ENCODE measurements around the gene PARP8.

PARP8 gene

DNA sequence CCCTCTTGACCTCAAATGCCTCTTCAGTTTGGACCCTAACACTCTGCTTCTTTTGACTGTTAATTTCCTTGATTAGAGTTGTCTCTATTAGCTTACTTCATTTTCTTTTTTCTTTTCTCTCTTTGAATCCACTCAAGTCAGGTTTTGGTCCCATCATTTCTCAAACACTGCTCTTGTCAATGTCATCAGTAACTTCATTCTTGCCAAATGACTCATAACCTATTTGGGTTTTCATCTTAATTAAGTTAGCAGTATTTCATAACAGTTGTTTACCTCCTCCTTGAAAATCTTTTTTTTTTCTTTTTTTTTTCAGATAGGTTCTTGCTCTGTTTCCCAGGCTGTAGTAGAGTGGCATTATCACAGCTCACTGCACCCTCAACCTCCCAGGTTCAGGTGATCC, 119.6 kb downstream of the PARP8 start:
- no peak overlapping the region for H3K4me2 ChIP-seq (ENCODE audit: low read length)
- H3K9me2 ChIP-seq (ENCODE audit: low read depth, low read length): no peaks in the 10 kb centered on the region
- no peak overlapping the region for H3K27ac ChIP-seq (ENCODE audit: low read depth, low read length, poor library complexity, severe bottlenecking)
- H3K36me3 ChIP-seq (ENCODE audit: insufficient read depth, low read length): peaks cover 73% of the 10 kb centered on the region
- H3K4me3 ChIP-seq (ENCODE audit: low read depth, low read length, poor library complexity, severe bottlenecking): no peak overlapping the region
- no peak overlapping the region for H2AFZ ChIP-seq (ENCODE audit: low read length)
- no peaks in the 10 kb centered on the region for H3F3A ChIP-seq (ENCODE audit: insufficient read depth, low read length)
- no peaks in the 10 kb centered on the region for H3K79me2 ChIP-seq (ENCODE audit: insufficient read depth, low read length)
- no peaks in the 10 kb centered on the region for H4K20me1 ChIP-seq (ENCODE audit: insufficient read depth, low read length)
- H3K9ac ChIP-seq (ENCODE audit: low read length): no peak overlapping the region
- H3K9me3 ChIP-seq (ENCODE audit: low read length): no peaks in the 10 kb centered on the region
- no peaks in the 10 kb centered on the region for H3K4me1 ChIP-seq (ENCODE audit: insufficient read depth, low read length, severe bottlenecking)
- TF ChIP-seq EZH2 (IDR thresholded peaks at IDR 0.05; ENCODE audit: borderline replicate concordance, low read length): no peak
- TF ChIP-seq, protein P1, sequence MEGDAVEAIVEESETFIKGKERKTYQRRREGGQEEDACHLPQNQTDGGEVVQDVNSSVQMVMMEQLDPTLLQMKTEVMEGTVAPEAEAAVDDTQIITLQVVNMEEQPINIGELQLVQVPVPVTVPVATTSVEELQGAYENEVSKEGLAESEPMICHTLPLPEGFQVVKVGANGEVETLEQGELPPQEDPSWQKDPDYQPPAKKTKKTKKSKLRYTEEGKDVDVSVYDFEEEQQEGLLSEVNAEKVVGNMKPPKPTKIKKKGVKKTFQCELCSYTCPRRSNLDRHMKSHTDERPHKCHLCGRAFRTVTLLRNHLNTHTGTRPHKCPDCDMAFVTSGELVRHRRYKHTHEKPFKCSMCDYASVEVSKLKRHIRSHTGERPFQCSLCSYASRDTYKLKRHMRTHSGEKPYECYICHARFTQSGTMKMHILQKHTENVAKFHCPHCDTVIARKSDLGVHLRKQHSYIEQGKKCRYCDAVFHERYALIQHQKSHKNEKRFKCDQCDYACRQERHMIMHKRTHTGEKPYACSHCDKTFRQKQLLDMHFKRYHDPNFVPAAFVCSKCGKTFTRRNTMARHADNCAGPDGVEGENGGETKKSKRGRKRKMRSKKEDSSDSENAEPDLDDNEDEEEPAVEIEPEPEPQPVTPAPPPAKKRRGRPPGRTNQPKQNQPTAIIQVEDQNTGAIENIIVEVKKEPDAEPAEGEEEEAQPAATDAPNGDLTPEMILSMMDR (IDR thresholded peaks at IDR 0.05; ENCODE audit: low read length): no peak
- no peaks in the 10 kb centered on the region for H3K27me3 ChIP-seq (ENCODE audit: insufficient read depth, low read length)

DNA sequence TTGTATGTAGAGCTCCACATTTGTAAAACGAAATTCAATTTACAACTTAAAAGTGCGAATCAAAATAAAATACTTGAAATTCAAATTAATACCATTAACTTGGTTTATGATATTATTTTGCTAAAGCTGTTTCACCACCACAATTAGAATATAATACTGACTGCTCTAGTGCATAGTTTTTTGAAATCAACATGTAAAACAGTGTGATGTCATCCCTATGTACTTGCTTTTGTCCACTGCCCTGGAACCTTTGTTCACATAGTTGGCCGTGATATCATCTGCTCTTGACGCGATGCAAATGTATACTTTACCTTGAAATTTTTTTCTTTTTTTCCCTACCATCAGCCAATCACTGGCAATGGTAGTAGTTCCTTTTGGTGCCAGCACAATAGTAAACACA, 125.4 kb downstream of the PARP8 start:
- H3F3A ChIP-seq (ENCODE audit: insufficient read depth, low read length): no peaks in the 10 kb centered on the region
- no peaks in the 10 kb centered on the region for H3K27me3 ChIP-seq (ENCODE audit: insufficient read depth, low read length)
- no peak overlapping the region for H3K4me2 ChIP-seq (ENCODE audit: low read length)
- no peak overlapping the region for H3K27ac ChIP-seq (ENCODE audit: low read depth, low read length, poor library complexity, severe bottlenecking)
- TF ChIP-seq, protein P1 (IDR thresholded peaks at IDR 0.05; ENCODE audit: low read length): no peak
- TF ChIP-seq EZH2 (IDR thresholded peaks at IDR 0.05; ENCODE audit: borderline replicate concordance, low read length): no peak
- no peaks in the 10 kb centered on the region for H3K9me2 ChIP-seq (ENCODE audit: low read depth, low read length)
- no peaks in the 10 kb centered on the region for H4K20me1 ChIP-seq (ENCODE audit: insufficient read depth, low read length)
- no peak overlapping the region for H2AFZ ChIP-seq (ENCODE audit: low read length)
- peaks cover 75% of the 10 kb centered on the region for H3K36me3 ChIP-seq (ENCODE audit: insufficient read depth, low read length)
- H3K4me3 ChIP-seq (ENCODE audit: low read depth, low read length, poor library complexity, severe bottlenecking): no peak overlapping the region
- H3K4me1 ChIP-seq (ENCODE audit: insufficient read depth, low read length, severe bottlenecking): no peaks in the 10 kb centered on the region
- no peaks in the 10 kb centered on the region for H3K79me2 ChIP-seq (ENCODE audit: insufficient read depth, low read length)
- H3K9me3 ChIP-seq (ENCODE audit: low read length): no peaks in the 10 kb centered on the region
- no peak overlapping the region for H3K9ac ChIP-seq (ENCODE audit: low read length)

DNA sequence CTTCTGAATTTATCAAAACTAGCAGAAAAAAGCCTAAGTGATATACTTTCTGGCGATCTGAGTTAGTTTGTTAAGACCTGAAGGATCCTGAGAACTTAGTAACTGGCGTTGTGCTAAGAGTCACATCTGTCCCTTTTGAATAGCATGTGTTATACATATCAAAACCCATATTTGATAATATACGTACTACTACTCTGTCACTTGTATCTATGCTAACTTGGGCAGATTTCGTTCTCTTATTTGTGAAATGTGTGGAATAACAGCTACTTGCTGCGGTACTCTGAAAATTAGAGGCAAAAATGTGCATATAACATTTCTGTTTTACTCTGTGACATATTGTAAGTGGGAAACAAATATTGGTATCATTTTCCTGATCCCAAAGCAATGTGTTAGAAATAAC, 126.4 kb downstream of the PARP8 start:
- no peaks in the 10 kb centered on the region for H3K9me3 ChIP-seq (ENCODE audit: low read length)
- H3K36me3 ChIP-seq (ENCODE audit: insufficient read depth, low read length): peaks cover 75% of the 10 kb centered on the region
- no peak overlapping the region for H3K4me2 ChIP-seq (ENCODE audit: low read length)
- no peak overlapping the region for H3K9ac ChIP-seq (ENCODE audit: low read length)
- no peaks in the 10 kb centered on the region for H3K27me3 ChIP-seq (ENCODE audit: insufficient read depth, low read length)
- H3K9me2 ChIP-seq (ENCODE audit: low read depth, low read length): no peaks in the 10 kb centered on the region
- no peaks in the 10 kb centered on the region for H3K79me2 ChIP-seq (ENCODE audit: insufficient read depth, low read length)
- no peak overlapping the region for H2AFZ ChIP-seq (ENCODE audit: low read length)
- H4K20me1 ChIP-seq (ENCODE audit: insufficient read depth, low read length): no peaks in the 10 kb centered on the region
- TF ChIP-seq, protein P1 (IDR thresholded peaks at IDR 0.05; ENCODE audit: low read length): no peak
- no peak for TF ChIP-seq EZH2 (IDR thresholded peaks at IDR 0.05; ENCODE audit: borderline replicate concordance, low read length)
- H3F3A ChIP-seq (ENCODE audit: insufficient read depth, low read length): no peaks in the 10 kb centered on the region
- H3K4me3 ChIP-seq (ENCODE audit: low read depth, low read length, poor library complexity, severe bottlenecking): no peak overlapping the region
- no peak overlapping the region for H3K27ac ChIP-seq (ENCODE audit: low read depth, low read length, poor library complexity, severe bottlenecking)
- no peaks in the 10 kb centered on the region for H3K4me1 ChIP-seq (ENCODE audit: insufficient read depth, low read length, severe bottlenecking)
